Body of pancreas (tissue), 4 donors: ENCODE measurements around the gene ADRB1. TPM values are rescaled to one million over a fixed set of nuclear protein-coding genes. Genes with fewer than 3 reads are reported as not detected.

Source experiments
- ATAC-seq: fragments of 150-250 bp; one replicate; pipeline ENCODE4 v1.9.1; 2016
- DNase-seq, 4 donors: peaks; one replicate each; pipeline ENCODE4 v3.0.0-alpha.2; 2019
- H3K27ac ChIP-seq, 4 donors: fragments of 200-600 bp; sonication (generic); 1 replicate in 3 of 4; 2 replicates in 1 of 4; pipeline versions ENCODE4 v1.5.1 to v1.6.1; 2016 to 2019; ENCODE audit warnings: mild to moderate bottlenecking in 1 of 4, mixed read lengths in 1 of 4, moderate library complexity in 1 of 4
- H3K27me3 ChIP-seq, 2 donors: fragments of 200-600 bp; sonication (generic); one replicate each; pipeline ENCODE4 v1.6.0; 2016; ENCODE audit warnings: mild to moderate bottlenecking in 1 of 2
- H3K36me3 ChIP-seq, 2 donors: fragments of 200-600 bp; sonication (generic); replicated peaks in 1 of 2; 2 replicates each; pipeline ENCODE4 v1.5.1; 2016; ENCODE audit warnings: low read depth in 2 of 2; ENCODE audit not compliant: insufficient read depth in 1 of 2
- H3K4me1 ChIP-seq: fragments of 200-600 bp; sonication (generic); one replicate; pipeline ENCODE4 v1.6.0; 2016
- H3K4me3 ChIP-seq, 2 donors: fragments of 200-600 bp; sonication (generic); 1 replicate in 1 of 2; 2 replicates in 1 of 2; pipeline ENCODE4 v1.5.1; 2016 to 2019
- H3K9me3 ChIP-seq, 3 donors: fragments of 200-600 bp; sonication (generic); 1 replicate in 2 of 3; 2 replicates in 1 of 3; pipeline ENCODE4 v1.5.1; 2016
- POLR2A ChIP-seq, 3 donors: fragments of 450-650 bp; IDR thresholded peaks; one replicate each; pipeline ENCODE4 v1.6.1; 2016; ENCODE audit warnings: antibody characterized with exemption in 3 of 3, mild to moderate bottlenecking in 2 of 3
- WGBS, 2 donors: methylation state at CpG; one replicate each; pipeline ENCODE4 v1.1.5; 2017; 5-methylcytosine and 5-hydroxymethylcytosine counted together
- intact Hi-C: fragments of 100-400 bp; cut with DNase I; formaldehyde crosslinking; loops from one replicate; pipeline ENCODE4 v1.15.1; 2023
- total RNA-seq, 2 donors: library from RNA; depleted of rRNA; stranded (reverse); fragments of >200 nt; gene quantifications; one replicate each; pipeline ENCODE4 v1.1.0, GENCODE V29; 2016
- TF ChIP-seq, protein P1 (sequence below), 7 experiments: fragments of 450-650 bp in 4 of 7; fragments of 200-600 bp in 3 of 7; sonication (generic) in 3 of 7; IDR thresholded peaks; one replicate each; pipeline ENCODE4 v1.5.1; 2016 to 2019; ENCODE audit warnings: antibody characterized with exemption in 7 of 7

ADRB1 gene
- total RNA-seq, 2 donors from 2014 or later, result 1.0 to 8.6 TPM

DNA sequence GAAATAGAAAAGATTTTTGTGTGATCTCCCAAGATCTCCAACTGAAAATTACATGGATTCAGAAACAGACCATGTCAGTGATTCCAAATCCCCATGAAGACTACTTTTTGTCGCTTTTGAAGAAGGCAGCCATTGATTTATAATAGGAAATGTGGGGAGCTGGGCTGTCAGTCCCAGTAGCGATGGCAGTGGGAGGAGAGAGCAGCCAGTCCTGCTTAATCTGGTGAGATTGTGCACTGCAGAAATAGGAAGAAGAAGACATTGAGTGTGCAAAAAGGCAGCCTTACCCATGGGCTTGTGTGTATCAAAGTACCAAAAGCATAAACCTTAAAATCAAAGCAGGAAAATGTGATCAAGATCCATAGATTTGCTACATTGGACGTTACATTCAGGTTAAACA lies 4.8 kb downstream of the ADRB1 start:
- DNase-seq (no peak), ATAC-seq (no peak)
- H3K27me3 ChIP-seq, result peaks cover 0 to 4% of the 10 kb centered on the region in 2 donors
- H3K36me3 ChIP-seq, result no peaks in the 10 kb centered on the region
- no peak overlapping the region for H3K4me3 ChIP-seq
- no peak for TF ChIP-seq POLR2A (IDR thresholded peaks at IDR 0.05)
- TF ChIP-seq, protein P1, sequence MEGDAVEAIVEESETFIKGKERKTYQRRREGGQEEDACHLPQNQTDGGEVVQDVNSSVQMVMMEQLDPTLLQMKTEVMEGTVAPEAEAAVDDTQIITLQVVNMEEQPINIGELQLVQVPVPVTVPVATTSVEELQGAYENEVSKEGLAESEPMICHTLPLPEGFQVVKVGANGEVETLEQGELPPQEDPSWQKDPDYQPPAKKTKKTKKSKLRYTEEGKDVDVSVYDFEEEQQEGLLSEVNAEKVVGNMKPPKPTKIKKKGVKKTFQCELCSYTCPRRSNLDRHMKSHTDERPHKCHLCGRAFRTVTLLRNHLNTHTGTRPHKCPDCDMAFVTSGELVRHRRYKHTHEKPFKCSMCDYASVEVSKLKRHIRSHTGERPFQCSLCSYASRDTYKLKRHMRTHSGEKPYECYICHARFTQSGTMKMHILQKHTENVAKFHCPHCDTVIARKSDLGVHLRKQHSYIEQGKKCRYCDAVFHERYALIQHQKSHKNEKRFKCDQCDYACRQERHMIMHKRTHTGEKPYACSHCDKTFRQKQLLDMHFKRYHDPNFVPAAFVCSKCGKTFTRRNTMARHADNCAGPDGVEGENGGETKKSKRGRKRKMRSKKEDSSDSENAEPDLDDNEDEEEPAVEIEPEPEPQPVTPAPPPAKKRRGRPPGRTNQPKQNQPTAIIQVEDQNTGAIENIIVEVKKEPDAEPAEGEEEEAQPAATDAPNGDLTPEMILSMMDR (IDR thresholded peaks at IDR 0.05), result no peak
- WGBS, 2 donors, result 65 to 66% methylated on average over 3 of the region's 3 CpGs
- H3K27ac ChIP-seq, result no peak overlapping the region
- no peaks in the 10 kb centered on the region for H3K9me3 ChIP-seq
- peaks cover 33% of the 10 kb centered on the region for H3K4me1 ChIP-seq
- intact Hi-C loops, result no loop called here

DNA sequence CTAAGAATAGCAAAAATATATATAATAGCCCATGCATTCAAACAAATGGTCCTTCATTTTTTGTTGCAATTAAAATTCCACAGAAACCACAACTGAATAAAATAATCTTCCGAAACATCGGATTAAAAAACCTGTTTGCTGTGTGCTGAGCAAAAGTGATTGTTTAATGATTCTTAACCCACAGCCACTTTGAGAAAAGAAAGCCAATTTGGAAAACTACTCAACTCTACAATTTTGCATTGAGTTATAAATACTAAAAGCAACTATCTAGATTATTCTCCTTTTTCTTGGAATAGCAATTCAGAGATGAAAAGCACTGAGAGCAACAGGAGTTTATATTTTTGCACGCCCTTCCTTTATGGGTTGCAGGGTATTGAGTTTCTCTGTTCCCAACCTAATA lies 8.0 kb downstream of the ADRB1 start:
- no peak for DNase-seq
- no peak overlapping the region for H3K27ac ChIP-seq
- ATAC-seq, result no peak
- H3K4me1 ChIP-seq, result peaks cover 16% of the 10 kb centered on the region
- H3K36me3 ChIP-seq, result no peaks in the 10 kb centered on the region
- no peaks in the 10 kb centered on the region for H3K27me3 ChIP-seq
- no peaks in the 10 kb centered on the region for H3K9me3 ChIP-seq
- WGBS, 2 donors, result 84 to 95% methylated on average over 3 of the region's 3 CpGs
- no peak overlapping the region for H3K4me3 ChIP-seq
- TF ChIP-seq, protein P1 (IDR thresholded peaks at IDR 0.05), result no peak
- TF ChIP-seq POLR2A (IDR thresholded peaks at IDR 0.05), result no peak
- intact Hi-C loops, result no loop called here

DNA sequence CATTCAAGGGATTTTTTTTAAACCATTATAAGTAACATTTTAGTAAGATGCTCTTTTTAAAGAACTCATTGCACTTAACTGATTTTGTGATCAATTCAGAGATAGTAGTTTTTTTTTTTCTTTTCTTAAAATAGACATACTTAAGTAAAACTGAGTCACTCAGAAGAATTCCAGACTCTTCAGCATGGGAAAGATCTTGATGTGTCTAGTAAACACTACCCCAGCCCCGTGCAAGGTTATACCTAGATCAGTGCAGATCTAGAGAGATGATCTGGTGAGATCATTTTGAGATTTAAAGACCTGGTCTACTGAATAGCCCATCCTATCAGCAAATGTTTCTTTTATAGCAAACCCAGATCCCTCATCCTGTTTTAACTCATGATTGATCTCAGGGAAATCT lies 8.6 kb downstream of the ADRB1 start:
- ATAC-seq, result no peak

DNA sequence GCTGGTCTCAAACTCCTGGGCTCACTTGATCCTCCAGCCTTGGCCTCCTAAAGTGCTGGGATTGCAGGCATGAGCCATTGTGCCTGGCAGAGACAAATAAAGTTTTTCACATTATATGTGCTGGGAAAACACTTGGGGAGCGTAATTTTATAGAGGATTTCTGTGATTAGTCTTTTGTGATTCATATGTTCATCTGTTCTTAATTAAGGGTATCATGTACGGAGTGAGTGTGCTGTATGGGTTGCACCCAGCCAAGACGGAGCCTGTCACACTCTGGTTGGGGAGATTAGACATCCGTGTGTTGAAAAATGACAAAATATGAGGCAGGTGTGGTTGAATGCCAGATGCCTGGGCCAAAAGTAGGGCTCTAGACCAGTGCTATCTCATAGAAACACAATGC lies 10.3 kb downstream of the ADRB1 start:
- Histone ChIP-seq H3K36me3 (no peaks in the 10 kb centered on the region), H3K4me1 (peaks cover 20% of the 10 kb centered on the region), H3K27ac (no peak overlapping the region), H3K9me3 (no peaks in the 10 kb centered on the region), H3K27me3 (no peaks in the 10 kb centered on the region), H3K4me3 (no peak overlapping the region)
- 71 to 77% methylated on average over 4 of the region's 4 CpGs for WGBS, 2 donors
- TF ChIP-seq, protein P1 (IDR thresholded peaks at IDR 0.05), result no peak
- TF ChIP-seq POLR2A (IDR thresholded peaks at IDR 0.05), result no peak
- intact Hi-C loops, result no loop called here
- ATAC-seq (no peak), DNase-seq (no peak)

More for the DNA sequence above, 8.6 kb downstream of the ADRB1 start:
- Histone ChIP-seq H3K27ac (no peak overlapping the region), H3K4me1 (peaks cover 16% of the 10 kb centered on the region), H3K4me3 (no peak overlapping the region), H3K36me3 (no peaks in the 10 kb centered on the region), H3K27me3 (no peaks in the 10 kb centered on the region), H3K9me3 (no peaks in the 10 kb centered on the region)
- no peak for DNase-seq
- WGBS, 2 donors, result 73 to 79% methylated on average over 1 of the region's 1 CpG
- no peak for TF ChIP-seq POLR2A (IDR thresholded peaks at IDR 0.05)
- TF ChIP-seq, protein P1 (IDR thresholded peaks at IDR 0.05), result no peak
- intact Hi-C loops, result no loop called here

DNA sequence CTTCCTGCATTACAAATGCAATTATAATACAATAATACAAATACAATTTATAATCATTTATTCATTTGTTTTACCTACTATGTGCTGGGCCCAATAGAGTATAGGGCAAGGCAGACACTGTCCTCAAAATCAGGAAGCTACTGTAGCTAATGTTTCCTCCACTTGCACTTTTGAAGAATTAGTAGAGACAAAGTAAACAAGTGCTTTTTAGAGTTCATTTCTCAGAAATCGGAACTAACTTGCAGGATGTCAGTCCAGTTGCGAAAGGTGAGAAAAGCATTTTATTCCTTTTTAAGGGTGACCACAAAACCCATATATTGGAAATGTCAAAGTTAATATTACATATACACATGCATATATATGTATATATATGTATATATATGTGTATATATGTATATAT lies 14.2 kb downstream of the ADRB1 start:
- H3K4me1 ChIP-seq, result peaks cover 10% of the 10 kb centered on the region
- 67 to 82% methylated on average over 2 of the region's 2 CpGs for WGBS, 2 donors
- H3K9me3 ChIP-seq, result no peaks in the 10 kb centered on the region
- no peak for TF ChIP-seq POLR2A (IDR thresholded peaks at IDR 0.05)
- TF ChIP-seq, protein P1 (IDR thresholded peaks at IDR 0.05), result no peak
- intact Hi-C loops, result no loop called here
- H3K27me3 ChIP-seq, result no peaks in the 10 kb centered on the region
- no peak overlapping the region for H3K27ac ChIP-seq
- no peak for ATAC-seq
- no peak for DNase-seq
- H3K4me3 ChIP-seq, result no peak overlapping the region
- H3K36me3 ChIP-seq, result no peaks in the 10 kb centered on the region
